HepG2 (cell line): ENCODE results near the gene MAT2A. TPM values are rescaled to one million over a fixed set of nuclear protein-coding genes. Genes with fewer than 3 reads are reported as not detected.

Experiments
- ATAC-seq: fragments of 200-7000 bp; cut with Tn5 transposase; 3 replicates; pipeline ENCODE4 v1.9.1; 2020; ENCODE audit warnings: mild to moderate bottlenecking, moderate library complexity
- BruUV-seq: library from RNA; stranded (reverse); fragments of 400-500 nt; replicated peaks from 2 replicates; lab custom pipeline; 2021; lab: Mats Ljungman, UMichigan
- CTCF ChIA-PET: fragments of 300-600 bp; formaldehyde crosslinking; extraction: SDS; loops from one replicate; lab custom pipeline; 2021; ENCODE audit warnings: low total read pairs, inconsistent platforms, low intra/inter-chr PET ratio; lab: Yijun Ruan, JAX
- POLR2A ChIA-PET: fragments of 350-600 bp; sonication (Branson Sonifier 250); formaldehyde crosslinking; loops from one replicate; lab custom pipeline; 2020; ENCODE audit warnings: antibody characterized with exemption, inconsistent platforms; lab: Yijun Ruan, JAX
- DNase-seq: peaks from one replicate; pipeline ENCODE4 v3.0.0-alpha.2; 2015; ENCODE audit warnings: low spot score
- FAIRE-seq: peaks from 3 replicates; lab custom pipeline; 2011; peaks lifted over from hg19 to GRCh38; lab: Jason Lieb, UNC
- H2AFZ ChIP-seq: one replicate; pipeline ENCODE4 v1.6.1; 2011; ENCODE audit warnings: low read length, inconsistent platforms
- H3K27ac ChIP-seq: fragments of 300-600 bp; 3 replicates; pipeline ENCODE4 v1.8.0; 2011; ENCODE audit warnings: mixed run types, mild to moderate bottlenecking, mixed read lengths, low read length, inconsistent platforms; ENCODE audit not compliant: insufficient read depth; ENCODE audit errors: extremely low read length
- H3K27me3 ChIP-seq, 2 experiments: fragments of 200-600 bp in 1 of 2; 2 replicates in 1 of 2; 3 replicates in 1 of 2; pipeline versions ENCODE4 v1.6.0 to v1.8.0; 2011; ENCODE audit warnings: low read length in 2 of 2, mild to moderate bottlenecking in 2 of 2, moderate library complexity in 2 of 2, inconsistent platforms in 1 of 2; ENCODE audit not compliant: insufficient read depth in 2 of 2, control insufficient read depth in 1 of 2
- H3K36me3 ChIP-seq, 2 experiments: fragments of 200-600 bp in 1 of 2; replicated peaks in 1 of 2; 2 replicates in 1 of 2; 3 replicates in 1 of 2; pipeline versions ENCODE4 v1.5.1 to v1.8.0; 2011; ENCODE audit warnings: low read length in 2 of 2, inconsistent platforms in 1 of 2; ENCODE audit not compliant: insufficient read depth in 2 of 2, control insufficient read depth in 1 of 2
- H3K4me1 ChIP-seq: 2 replicates; pipeline ENCODE4 v1.5.1; 2012; ENCODE audit warnings: low read length, inconsistent platforms; ENCODE audit not compliant: insufficient read depth
- H3K4me2 ChIP-seq: 2 replicates; pipeline ENCODE4 v1.6.0; 2011; ENCODE audit warnings: low read depth, low read length, inconsistent platforms
- H3K4me3 ChIP-seq, 3 experiments: fragments of 200-600 bp in 1 of 3; sonication (generic), shearing (Covaris generic) in 1 of 3; replicated peaks in 1 of 3; 2 replicates each; pipeline ENCODE4 v1.5.1; 2011 to 2016; ENCODE audit warnings: low read length in 3 of 3, inconsistent platforms in 2 of 3, low read depth in 2 of 3, mild to moderate bottlenecking in 2 of 3, control low read depth in 1 of 3, mixed read lengths in 1 of 3; ENCODE audit not compliant: insufficient read depth in 1 of 3
- H3K79me2 ChIP-seq: one replicate; pipeline ENCODE4 v1.6.1; 2011; ENCODE audit warnings: low read length, inconsistent platforms; ENCODE audit not compliant: insufficient read depth
- H3K9ac ChIP-seq: 2 replicates; pipeline ENCODE4 v1.6.0; 2011; ENCODE audit warnings: mild to moderate bottlenecking, low read depth, low read length, inconsistent platforms; ENCODE audit not compliant: insufficient read depth
- H3K9me3 ChIP-seq: 2 replicates; pipeline ENCODE4 v1.5.1; 2012; ENCODE audit warnings: mild to moderate bottlenecking, low read length
- H4K20me1 ChIP-seq: 2 replicates; pipeline ENCODE4 v1.6.0; 2011; ENCODE audit warnings: inconsistent platforms, mild to moderate bottlenecking, low read length, moderate library complexity; ENCODE audit not compliant: insufficient read depth
- CREM ChIP-seq, 2 experiments: sonication (generic) in 1 of 2; formaldehyde crosslinking in 1 of 2; IDR thresholded peaks; 2 replicates each; pipeline versions ENCODE4 v1.4.0 to v1.6.1; 2016 to 2020; ENCODE audit warnings: antibody characterized with exemption in 1 of 2, mild to moderate bottlenecking in 1 of 2, missing genetic modification reagents in 1 of 2
- ELF4 ChIP-seq: sonication (generic); formaldehyde crosslinking; IDR thresholded peaks from 2 replicates; pipeline ENCODE4 v1.5.0; 2020; ENCODE audit warnings: missing genetic modification reagents, mild to moderate bottlenecking, moderate library complexity, borderline replicate concordance
- KLF13 ChIP-seq: sonication (generic); formaldehyde crosslinking; IDR thresholded peaks from 2 replicates; pipeline ENCODE4 v1.4.0; 2020; ENCODE audit warnings: mild to moderate bottlenecking, missing genetic modification reagents
- ZFX ChIP-seq: sonication (generic); formaldehyde crosslinking; IDR thresholded peaks from 2 replicates; pipeline ENCODE4 v1.4.0; 2020; ENCODE audit warnings: mild to moderate bottlenecking, low read depth, missing genetic modification reagents, moderate library complexity
- ZNF558 ChIP-seq: sonication (generic); formaldehyde crosslinking; IDR thresholded peaks from 2 replicates; pipeline ENCODE4 v1.9.0; 2022; ENCODE audit warnings: mild to moderate bottlenecking, missing genetic modification reagents, borderline replicate concordance
- ZNF746 ChIP-seq: sonication (generic); formaldehyde crosslinking; IDR thresholded peaks from 2 replicates; pipeline ENCODE4 v1.8.0; 2022; ENCODE audit warnings: mild to moderate bottlenecking, missing genetic modification reagents
- ZSCAN31 ChIP-seq: sonication (generic); formaldehyde crosslinking; IDR thresholded peaks from 2 replicates; pipeline ENCODE4 v1.5.0; 2020; ENCODE audit warnings: low read depth, mild to moderate bottlenecking, missing genetic modification reagents
- WGBS: methylation state at CpG from one replicate; pipeline ENCODE4 v1.1.6; 2017; ENCODE audit warnings: low lambda C conversion rate; 5-methylcytosine and 5-hydroxymethylcytosine counted together
- in situ Hi-C: cut with HindIII; loops from 2 replicates; pipeline ENCODE4 v1.10.0; 2017; ENCODE audit warnings: low pct_unique_long_range_greater_than_20kb; ENCODE audit not compliant: extremely low pct_ligation_motif_present
- intact Hi-C: fragments of 100-400 bp; cut with micrococcal nuclease; formaldehyde crosslinking; loops from one replicate; pipeline ENCODE4 v1.10.0; 2022; ENCODE audit not compliant: unreplicated experiment
- polyA plus RNA-seq, 8 experiments: library from polyadenylated mRNA; depleted of rRNA in 3 of 8; stranded (reverse) in 7 of 8; unstranded in 1 of 8; fragments of >200 nt; fragmentation: Illumina TruSeq in 4 of 8; extraction: Trizol in 4 of 8; gene quantifications; 2 replicates each; pipeline versions ENCODE4 v1.2.1 to v1.2.3, GENCODE V29; 2011 to 2016; ENCODE audit warnings: low read depth in 4 of 8, missing spikeins in 1 of 8, mixed read lengths in 1 of 8; ENCODE audit not compliant: insufficient read depth in 1 of 8
- total RNA-seq, 5 experiments: library from RNA; depleted of rRNA; stranded (reverse); fragments of >200 nt; fragmentation: Illumina TruSeq; extraction: Trizol; gene quantifications; 2 replicates each; pipeline ENCODE4 v1.2.3, GENCODE V29; 2016; ENCODE audit warnings: low read depth in 1 of 5
- TF ChIP-seq, protein P1 (sequence below): sonication (generic); formaldehyde crosslinking; IDR thresholded peaks from 2 replicates; pipeline ENCODE4 v1.5.0; 2020; ENCODE audit warnings: missing genetic modification reagents
- TF ChIP-seq, protein P2 (sequence below): sonication (generic); formaldehyde crosslinking; IDR thresholded peaks from 2 replicates; pipeline ENCODE4 v1.4.0; 2020; ENCODE audit warnings: mild to moderate bottlenecking, missing genetic modification reagents, borderline replicate concordance

MAT2A gene
- total and polyA plus RNA-seq, 2 of the 13 experiments (the other 11 are each of a cell fraction or from before 2014, with no cell fraction given), result 155 to 331 TPM

DNA sequence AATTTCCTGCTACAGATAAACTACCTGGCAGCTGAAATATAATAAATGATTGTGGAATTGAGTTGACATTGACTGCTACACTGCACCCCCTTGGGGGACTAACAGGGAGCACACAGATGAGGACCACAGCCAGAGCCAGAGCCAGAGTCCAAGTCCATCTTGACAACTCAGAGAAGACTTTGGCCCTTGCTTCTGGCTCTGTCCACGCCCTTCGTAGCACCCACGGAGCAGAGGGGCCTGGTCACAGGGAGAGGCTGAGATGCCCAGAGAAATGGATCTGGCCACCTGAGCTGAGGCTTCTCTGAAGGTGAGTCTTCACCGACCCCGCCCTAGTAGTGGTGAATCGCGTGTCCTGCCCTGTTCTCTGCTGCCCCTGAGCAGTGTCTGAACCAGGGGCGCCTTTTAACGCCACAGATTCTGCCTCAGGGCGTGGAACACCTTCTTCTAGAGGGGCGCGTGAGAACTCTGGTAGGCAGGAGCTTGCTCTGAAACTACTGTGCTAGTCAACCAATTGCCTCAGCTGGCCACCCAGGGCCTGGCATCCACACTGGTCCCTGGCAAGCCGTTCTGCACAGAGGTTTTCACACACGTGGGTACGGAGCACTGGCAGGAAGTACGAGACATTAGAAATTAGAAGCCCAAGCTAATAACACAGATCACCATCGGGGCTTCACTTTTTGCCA lies 35.7 kb upstream of the MAT2A start (continued):
- no peak for TF ChIP-seq ZNF558
- 0 out of 2 replicates have a peak, but pooled peaks have one; percentile 25 for TF ChIP-seq ZSCAN31 (CRISPR knock-in tag)
- TF ChIP-seq CREM (IDR thresholded peaks at IDR 0.05), result no peak
- no peak for TF ChIP-seq CREM (CRISPR knock-in tag; IDR thresholded peaks at IDR 0.05)
- TF ChIP-seq ZNF746 (CRISPR knock-in tag), result no peak
- 0 out of 2 replicates have a peak, but pooled peaks have one; percentile 4 for TF ChIP-seq ZFX
- no peak for TF ChIP-seq KLF13 (CRISPR knock-in tag)

DNA sequence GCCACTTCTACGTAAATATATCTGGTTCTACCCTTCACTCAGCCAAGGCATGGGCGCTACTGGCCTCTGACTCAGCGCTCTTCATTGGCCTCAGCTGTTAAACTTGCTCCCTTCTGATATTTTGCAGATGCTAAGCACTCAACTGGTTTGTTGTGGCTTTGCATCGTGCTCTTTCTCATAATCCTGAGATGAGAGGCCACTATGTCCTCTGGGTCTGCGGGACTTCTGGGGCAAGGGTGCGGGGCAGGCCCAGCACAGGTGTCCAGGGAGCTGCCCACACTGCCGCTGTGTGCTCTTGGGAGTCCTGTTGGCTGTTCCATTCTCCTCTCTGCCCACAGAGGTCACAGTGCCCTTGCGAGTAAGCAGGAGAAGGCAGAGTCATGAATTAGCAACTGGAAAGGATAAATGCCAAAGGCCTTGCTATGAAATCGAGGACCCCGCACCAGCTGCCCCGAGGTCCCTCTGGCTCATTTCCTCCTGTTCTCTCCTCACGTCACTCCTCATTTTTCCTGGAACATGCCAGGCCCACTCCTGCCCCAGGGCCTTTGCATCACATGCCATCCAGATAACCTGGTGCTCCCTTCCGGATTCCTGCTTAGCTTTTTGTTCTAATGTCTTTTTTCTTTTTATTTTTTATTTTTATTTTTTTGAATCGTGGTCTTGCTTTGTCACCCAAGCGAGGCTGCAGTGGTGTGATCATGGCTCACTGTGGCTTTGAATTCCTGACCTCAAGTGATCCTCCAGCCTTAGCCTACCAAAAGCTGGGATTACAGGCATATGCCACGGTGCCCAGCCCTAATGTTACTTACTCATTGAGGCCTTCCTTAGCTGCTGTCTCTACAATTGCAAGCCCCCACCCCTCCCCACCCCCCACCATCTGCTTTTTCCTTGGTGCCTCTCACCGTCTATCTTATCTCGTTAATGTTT lies 34.9 kb upstream of the MAT2A start:
- peak overlapping the region in 1 of 3 experiments; percentile 9; a peak in 1 of 6 replicates for H3K4me3 ChIP-seq
- H3K27ac ChIP-seq, result no peak overlapping the region
- intact Hi-C loops, result loop anchor here (1.0 to 5.0 kb wide), 3 partner anchors 33 to 83 kb away; partner anchors contain the start of gene MAT2A
- 0 out of 5 replicates have a peak, but pooled peaks cover 0 to 5% of the 10 kb centered on the region in 2 experiments for H3K27me3 ChIP-seq
- H3K9ac ChIP-seq, result no peak overlapping the region
- no peaks in the 10 kb centered on the region for H3K9me3 ChIP-seq
- H3K4me1 ChIP-seq, result peaks cover 60% of the 10 kb centered on the region
- DNase-seq, result no peak
- FAIRE-seq, result no peak
- no peaks in the 10 kb centered on the region for H3K79me2 ChIP-seq
- ATAC-seq, result peak; percentile 13
- in situ Hi-C loops, result no loop called here
- TF ChIP-seq ZNF558, result 0 out of 2 replicates have a peak, but pooled peaks have one; percentile 25
- TF ChIP-seq, protein P1, sequence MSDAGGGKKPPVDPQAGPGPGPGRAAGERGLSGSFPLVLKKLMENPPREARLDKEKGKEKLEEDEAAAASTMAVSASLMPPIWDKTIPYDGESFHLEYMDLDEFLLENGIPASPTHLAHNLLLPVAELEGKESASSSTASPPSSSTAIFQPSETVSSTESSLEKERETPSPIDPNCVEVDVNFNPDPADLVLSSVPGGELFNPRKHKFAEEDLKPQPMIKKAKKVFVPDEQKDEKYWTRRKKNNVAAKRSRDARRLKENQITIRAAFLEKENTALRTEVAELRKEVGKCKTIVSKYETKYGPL, result no peak
- TF ChIP-seq ELF4, result no peak
- TF ChIP-seq, protein P2, sequence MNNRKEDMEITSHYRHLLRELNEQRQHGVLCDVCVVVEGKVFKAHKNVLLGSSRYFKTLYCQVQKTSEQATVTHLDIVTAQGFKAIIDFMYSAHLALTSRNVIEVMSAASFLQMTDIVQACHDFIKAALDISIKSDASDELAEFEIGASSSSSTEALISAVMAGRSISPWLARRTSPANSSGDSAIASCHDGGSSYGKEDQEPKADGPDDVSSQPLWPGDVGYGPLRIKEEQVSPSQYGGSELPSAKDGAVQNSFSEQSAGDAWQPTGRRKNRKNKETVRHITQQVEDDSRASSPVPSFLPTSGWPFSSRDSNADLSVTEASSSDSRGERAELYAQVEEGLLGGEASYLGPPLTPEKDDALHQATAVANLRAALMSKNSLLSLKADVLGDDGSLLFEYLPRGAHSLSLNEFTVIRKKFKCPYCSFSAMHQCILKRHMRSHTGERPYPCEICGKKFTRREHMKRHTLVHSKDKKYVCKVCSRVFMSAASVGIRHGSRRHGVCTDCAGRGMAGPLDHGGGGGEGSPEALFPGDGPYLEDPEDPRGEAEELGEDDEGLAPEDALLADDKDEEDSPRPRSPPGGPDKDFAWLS (CRISPR knock-in tag), result no peak
- no peaks in the 10 kb centered on the region for H3K36me3 ChIP-seq
- ChIA-PET POLR2A (interaction anchor here (2.4 kb wide), 1 partner anchor 35 kb away, joined by 8 read pairs; the partner anchor contains the start of gene MAT2A), CTCF (no interaction called here)
- BruUV-seq, result no TSS peak
- 52% methylated on average over 17 of the region's 18 CpGs for whole genome bisulfite sequencing
- H4K20me1 ChIP-seq, result no peaks in the 10 kb centered on the region
- no peak overlapping the region for H2AFZ ChIP-seq
- H3K4me2 ChIP-seq, result peak overlapping the region; percentile 51
